Neural progenitor cell (in vitro differentiated cells): ENCODE measurements around the gene YAP1.

Experiments used
- EZH2 ChIP-seq: fragments of 200-600 bp; sonication (generic); IDR thresholded peaks from 2 replicates; pipeline ENCODE4 v1.6.1; 2017; ENCODE audit warnings: antibody characterized with exemption, mild to moderate bottlenecking, moderate library complexity
- EZH2phosphoT487 ChIP-seq: fragments of 200-600 bp; sonication (generic); IDR thresholded peaks from 2 replicates; pipeline ENCODE4 v1.6.1; 2017; ENCODE audit warnings: antibody characterized with exemption
- TF ChIP-seq, protein P1 (sequence below): fragments of 200-600 bp; sonication (generic); IDR thresholded peaks from 2 replicates; pipeline ENCODE4 v1.5.1; 2017; ENCODE audit warnings: antibody characterized with exemption, mild to moderate bottlenecking

GRCh38 chr11:102276783-102277182, 166.5 kb downstream of the YAP1 start:
- TF ChIP-seq, protein P1, sequence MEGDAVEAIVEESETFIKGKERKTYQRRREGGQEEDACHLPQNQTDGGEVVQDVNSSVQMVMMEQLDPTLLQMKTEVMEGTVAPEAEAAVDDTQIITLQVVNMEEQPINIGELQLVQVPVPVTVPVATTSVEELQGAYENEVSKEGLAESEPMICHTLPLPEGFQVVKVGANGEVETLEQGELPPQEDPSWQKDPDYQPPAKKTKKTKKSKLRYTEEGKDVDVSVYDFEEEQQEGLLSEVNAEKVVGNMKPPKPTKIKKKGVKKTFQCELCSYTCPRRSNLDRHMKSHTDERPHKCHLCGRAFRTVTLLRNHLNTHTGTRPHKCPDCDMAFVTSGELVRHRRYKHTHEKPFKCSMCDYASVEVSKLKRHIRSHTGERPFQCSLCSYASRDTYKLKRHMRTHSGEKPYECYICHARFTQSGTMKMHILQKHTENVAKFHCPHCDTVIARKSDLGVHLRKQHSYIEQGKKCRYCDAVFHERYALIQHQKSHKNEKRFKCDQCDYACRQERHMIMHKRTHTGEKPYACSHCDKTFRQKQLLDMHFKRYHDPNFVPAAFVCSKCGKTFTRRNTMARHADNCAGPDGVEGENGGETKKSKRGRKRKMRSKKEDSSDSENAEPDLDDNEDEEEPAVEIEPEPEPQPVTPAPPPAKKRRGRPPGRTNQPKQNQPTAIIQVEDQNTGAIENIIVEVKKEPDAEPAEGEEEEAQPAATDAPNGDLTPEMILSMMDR, result no peak
- TF ChIP-seq EZH2phosphoT487, result no peak
- TF ChIP-seq EZH2, result no peak
